Fibroblast of mammary gland (primary cell): ENCODE data around the gene ZSWIM6.

Source experiments
- DNase-seq: peaks from one replicate; pipeline ENCODE4 v3.0.0-alpha.2; 2010; ENCODE audit warnings: low read depth
- H3K4me3 ChIP-seq: 2 replicates; pipeline ENCODE4 v1.5.1; 2011; ENCODE audit warnings: low read depth, mild to moderate bottlenecking, low read length, moderate library complexity; ENCODE audit not compliant: control insufficient read depth
- TF ChIP-seq, protein P1 (sequence below): conservative IDR thresholded peaks from 2 replicates; pipeline ENCODE4 v1.5.1; 2011; ENCODE audit warnings: low read depth, low read length, inconsistent platforms; ENCODE audit not compliant: control insufficient read depth, insufficient read depth

Gene ZSWIM6

DNA sequence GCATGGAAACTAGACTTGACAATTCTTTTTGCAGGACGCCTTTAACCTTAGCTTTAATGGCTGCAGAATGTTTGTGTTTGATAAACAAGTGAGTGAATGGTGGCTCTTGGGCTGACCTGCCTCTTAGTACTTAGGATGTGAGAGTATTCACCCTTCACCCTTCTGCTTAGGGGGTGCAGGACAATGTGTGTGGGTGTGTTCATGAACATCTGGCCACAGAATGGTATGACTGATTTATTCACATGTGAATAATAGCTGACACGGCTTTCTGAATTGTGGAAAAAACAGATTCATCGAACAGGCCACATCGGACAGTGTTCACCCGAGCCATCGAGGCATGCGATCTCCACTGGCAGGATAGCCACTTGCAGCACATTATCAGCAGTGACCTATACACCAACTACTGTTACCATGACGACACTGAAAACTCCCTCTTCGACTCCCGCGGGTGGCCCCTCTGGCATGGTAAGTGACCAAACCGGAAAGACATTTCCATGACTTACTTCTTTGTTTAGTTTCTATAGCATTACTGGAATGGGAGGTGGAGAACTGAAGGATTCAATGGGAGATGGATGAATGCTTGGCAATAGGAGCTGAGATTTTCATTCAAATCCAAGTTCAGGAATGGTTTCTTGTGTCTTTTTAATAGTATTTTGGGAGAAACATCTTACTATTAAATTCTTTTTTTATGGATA, 193.6 kb downstream of the ZSWIM6 start:
- no peak for DNase-seq
- H3K4me3 ChIP-seq: no peak overlapping the region
- TF ChIP-seq, protein P1, sequence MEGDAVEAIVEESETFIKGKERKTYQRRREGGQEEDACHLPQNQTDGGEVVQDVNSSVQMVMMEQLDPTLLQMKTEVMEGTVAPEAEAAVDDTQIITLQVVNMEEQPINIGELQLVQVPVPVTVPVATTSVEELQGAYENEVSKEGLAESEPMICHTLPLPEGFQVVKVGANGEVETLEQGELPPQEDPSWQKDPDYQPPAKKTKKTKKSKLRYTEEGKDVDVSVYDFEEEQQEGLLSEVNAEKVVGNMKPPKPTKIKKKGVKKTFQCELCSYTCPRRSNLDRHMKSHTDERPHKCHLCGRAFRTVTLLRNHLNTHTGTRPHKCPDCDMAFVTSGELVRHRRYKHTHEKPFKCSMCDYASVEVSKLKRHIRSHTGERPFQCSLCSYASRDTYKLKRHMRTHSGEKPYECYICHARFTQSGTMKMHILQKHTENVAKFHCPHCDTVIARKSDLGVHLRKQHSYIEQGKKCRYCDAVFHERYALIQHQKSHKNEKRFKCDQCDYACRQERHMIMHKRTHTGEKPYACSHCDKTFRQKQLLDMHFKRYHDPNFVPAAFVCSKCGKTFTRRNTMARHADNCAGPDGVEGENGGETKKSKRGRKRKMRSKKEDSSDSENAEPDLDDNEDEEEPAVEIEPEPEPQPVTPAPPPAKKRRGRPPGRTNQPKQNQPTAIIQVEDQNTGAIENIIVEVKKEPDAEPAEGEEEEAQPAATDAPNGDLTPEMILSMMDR: no peak

DNA sequence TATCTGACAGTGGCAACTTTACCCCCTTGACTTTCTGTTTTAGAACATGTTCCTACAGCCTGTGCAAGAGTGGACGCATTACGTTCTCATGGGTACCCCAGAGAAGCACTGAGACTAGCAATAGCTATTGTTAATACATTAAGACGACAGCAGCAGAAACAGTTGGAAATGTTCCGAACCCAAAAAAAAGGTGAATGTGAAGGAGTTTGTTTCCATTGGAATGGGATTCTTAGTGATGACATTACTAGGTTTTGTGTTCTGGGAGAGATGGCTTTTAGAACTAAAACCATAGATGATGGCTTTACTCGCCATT, 194.1 kb downstream of the ZSWIM6 start:
- no peak for DNase-seq
- H3K4me3 ChIP-seq: no peak overlapping the region
- TF ChIP-seq, protein P1: no peak

DNA sequence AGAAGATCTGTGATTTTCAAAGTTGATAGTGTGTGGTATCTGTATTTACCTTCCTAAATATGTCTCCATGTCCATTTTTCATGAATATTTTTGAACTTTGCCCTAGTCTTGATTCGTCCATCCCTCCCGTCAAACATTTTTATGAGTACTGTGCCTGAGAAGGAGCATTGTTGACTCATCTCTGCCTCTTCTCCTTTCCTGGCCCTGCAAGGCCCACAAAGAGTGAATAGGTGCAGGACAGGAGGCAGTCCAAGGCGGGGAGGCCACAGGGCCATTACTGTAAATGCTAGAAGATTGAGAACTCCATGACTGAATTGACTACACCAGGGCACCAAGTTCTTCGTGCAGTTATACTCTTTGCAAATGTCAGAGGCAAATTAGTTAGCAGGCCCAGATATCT, 200.9 kb downstream of the ZSWIM6 start:
- DNase-seq: no peak
- TF ChIP-seq, protein P1: no peak
- H3K4me3 ChIP-seq: no peak overlapping the region

DNA sequence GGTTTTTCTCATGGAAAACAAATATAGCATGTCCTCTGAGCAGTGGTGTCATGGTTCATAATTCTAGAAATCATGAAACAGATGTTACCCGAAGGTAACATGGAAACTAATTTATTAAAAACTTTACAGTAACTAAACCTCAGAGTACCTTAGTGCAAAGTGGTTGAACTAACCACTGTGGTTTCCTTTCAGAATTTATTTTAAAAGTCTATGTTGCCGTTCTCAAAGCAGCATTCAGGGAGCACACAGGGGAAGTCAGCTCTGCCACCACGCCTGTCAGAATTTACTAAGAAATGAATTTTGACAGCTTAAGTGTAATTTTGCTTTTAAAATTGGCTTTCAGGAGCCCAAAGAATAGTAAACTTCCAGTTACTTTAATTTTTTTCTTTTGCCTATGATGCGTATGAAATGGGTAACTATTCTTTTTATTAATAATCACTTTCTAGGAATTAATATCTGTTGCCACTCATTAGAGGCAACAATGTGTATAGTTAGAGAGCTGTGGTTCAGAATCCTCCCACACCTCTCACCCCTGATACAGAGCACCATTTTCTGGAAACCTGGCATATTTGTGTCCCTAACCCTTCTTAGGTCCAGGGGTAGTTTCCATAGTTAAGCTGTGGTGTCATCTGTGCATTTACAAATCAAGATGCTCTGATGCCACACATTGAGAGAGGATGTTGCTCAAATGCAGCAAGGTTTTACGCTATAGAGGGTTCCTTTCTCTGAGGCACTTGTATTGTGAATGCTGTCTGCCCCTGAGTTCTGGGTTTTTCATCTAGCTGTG, 202.6 kb downstream of the ZSWIM6 start:
- no peak for DNase-seq
- TF ChIP-seq, protein P1: no peak
- H3K4me3 ChIP-seq: no peak overlapping the region

DNA sequence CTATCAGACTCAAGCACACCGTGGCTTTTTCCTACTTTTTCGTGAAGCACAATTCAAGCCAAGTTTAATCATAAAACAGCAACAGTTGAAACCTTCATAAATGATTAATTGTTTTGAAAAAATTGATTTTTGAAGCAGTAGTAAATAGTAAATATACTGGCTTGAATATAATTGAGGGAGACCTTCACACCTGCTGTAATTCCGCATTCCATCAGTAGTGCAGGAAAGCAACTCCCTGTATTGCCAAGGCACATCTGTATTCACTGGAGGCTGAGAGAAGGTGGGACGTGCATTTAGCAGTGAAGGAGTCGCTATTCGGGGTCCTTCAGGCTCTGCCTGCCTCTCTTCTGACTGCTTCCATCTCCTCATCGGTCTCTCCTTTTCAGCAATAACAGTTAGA, 203.8 kb downstream of the ZSWIM6 start:
- no peak for DNase-seq
- no peak overlapping the region for H3K4me3 ChIP-seq
- TF ChIP-seq, protein P1: no peak

DNA sequence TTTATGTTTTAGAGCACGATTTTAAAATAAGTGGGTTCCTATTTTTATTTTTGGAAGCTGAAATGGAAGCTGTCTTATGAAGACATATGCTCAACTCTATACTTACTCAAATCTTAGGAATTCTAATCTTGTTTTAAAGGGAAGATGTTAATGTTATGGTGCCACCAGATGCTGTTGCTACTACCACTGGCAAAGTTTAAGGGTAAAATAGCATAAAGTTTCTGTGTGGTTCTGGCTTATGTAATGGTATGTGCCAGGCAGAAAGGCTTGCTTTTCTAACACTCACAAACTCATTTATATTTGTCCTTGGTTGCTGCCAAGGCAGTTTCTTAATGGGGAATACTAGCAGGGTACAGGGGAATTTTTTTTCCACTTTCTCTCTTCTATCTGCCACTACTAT, 204.9 kb downstream of the ZSWIM6 start:
- no peak overlapping the region for H3K4me3 ChIP-seq
- TF ChIP-seq, protein P1: no peak
- no peak for DNase-seq
